ENCODE measurements around the gene TEAD1. TPM values are rescaled to one million over a fixed set of nuclear protein-coding genes. Genes with fewer than 3 reads are reported as not detected.
A peak's percentile ranks its signal among the peaks of the same experiment; 100 is the strongest.

The TEAD1 gene
- polyA plus RNA-seq, 2 of the 4 experiments (the other 2 are of a cell fraction) = 111 to 112 TPM

DNA sequence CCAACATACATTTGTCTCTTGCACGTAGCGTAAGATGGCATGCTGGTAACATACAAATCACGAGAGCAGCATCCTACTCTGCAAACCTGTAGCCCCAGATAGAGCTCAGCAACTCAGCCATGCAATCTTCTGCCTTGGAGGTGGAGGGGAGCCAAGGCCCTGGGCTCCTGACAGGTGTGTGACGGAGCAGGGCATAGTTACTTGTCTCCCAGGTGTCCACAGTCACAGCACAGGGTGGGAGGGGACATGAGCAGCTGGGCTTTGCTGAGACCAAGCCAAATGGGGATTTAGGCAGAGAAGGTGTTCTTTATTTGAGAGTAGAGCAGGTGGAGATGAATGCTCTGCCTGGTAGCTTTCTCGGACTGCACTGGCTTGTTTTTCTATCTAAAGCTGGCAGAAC is 111.7 kb downstream of the TEAD1 start (continued):
- TF ChIP-seq, protein P1, sequence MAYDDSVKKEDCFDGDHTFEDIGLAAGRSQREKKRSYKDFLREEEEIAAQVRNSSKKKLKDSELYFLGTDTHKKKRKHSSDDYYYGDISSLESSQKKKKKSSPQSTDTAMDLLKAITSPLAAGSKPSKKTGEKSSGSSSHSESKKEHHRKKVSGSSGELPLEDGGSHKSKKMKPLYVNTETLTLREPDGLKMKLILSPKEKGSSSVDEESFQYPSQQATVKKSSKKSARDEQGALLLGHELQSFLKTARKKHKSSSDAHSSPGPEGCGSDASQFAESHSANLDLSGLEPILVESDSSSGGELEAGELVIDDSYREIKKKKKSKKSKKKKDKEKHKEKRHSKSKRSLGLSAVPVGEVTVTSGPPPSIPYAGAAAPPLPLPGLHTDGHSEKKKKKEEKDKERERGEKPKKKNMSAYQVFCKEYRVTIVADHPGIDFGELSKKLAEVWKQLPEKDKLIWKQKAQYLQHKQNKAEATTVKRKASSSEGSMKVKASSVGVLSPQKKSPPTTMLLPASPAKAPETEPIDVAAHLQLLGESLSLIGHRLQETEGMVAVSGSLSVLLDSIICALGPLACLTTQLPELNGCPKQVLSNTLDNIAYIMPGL (CRISPR knock-in tag; IDR thresholded peaks at IDR 0.05; ENCODE audit: borderline replicate concordance) = no peak
- TF ChIP-seq HDAC2 (IDR thresholded peaks at IDR 0.05) = no peak
- TF ChIP-seq CHD4 (IDR thresholded peaks at IDR 0.05; ENCODE audit: borderline replicate concordance) = no peak

GRCh38 chr11:12786450-12786849 is 112.2 kb downstream of the TEAD1 start:
- Histone ChIP-seq H3K4me3 (no peak overlapping the region), H3K4me2 (no peak overlapping the region), H3K4me1 (peaks cover 59% of the 10 kb centered on the region), H3K27ac (peak overlapping the region in 1 of 2 experiments; percentile 53; a peak in 2 of 6 replicates), H3K9me3 (no peaks in the 10 kb centered on the region)
- TF ChIP-seq RNF2 (IDR thresholded peaks at IDR 0.05; ENCODE audit: borderline replicate concordance, low read depth) (no peak), E2F6 (IDR thresholded peaks at IDR 0.05; ENCODE audit: borderline replicate concordance, low read depth) (no peak), EHF (CRISPR knock-in tag; IDR thresholded peaks at IDR 0.05) (no peak), TP53 (CRISPR knock-in tag; IDR thresholded peaks at IDR 0.05) (no peak), JUN (IDR thresholded peaks at IDR 0.05) (no peak), KDM1A (IDR thresholded peaks at IDR 0.05; ENCODE audit: low read depth) (no peak), HDAC2 (IDR thresholded peaks at IDR 0.05) (no peak), RCOR1 (IDR thresholded peaks at IDR 0.05; ENCODE audit: low read depth, low read length) (no peak), MYC (IDR thresholded peaks at IDR 0.05; ENCODE audit: borderline replicate concordance, low read length) (no peak), SMC3 (IDR thresholded peaks at IDR 0.05) (no peak), FOSL2 (IDR thresholded peaks at IDR 0.05) (no peak), FOSL2 (CRISPR knock-in tag; IDR thresholded peaks at IDR 0.05) (no peak)
- DNase-seq (ENCODE audit: low read depth in 1 of 2, low spot score in 1 of 2) (no peak), FAIRE-seq (no peak), ATAC-seq (no peak)
- CTCF ChIA-PET = no interaction called here
- POLR2A ChIA-PET = no interaction called here
- WGBS (ENCODE audit: missing lambda C conversion rate) = 96% methylated on average over 4 of the region's 4 CpGs

DNA sequence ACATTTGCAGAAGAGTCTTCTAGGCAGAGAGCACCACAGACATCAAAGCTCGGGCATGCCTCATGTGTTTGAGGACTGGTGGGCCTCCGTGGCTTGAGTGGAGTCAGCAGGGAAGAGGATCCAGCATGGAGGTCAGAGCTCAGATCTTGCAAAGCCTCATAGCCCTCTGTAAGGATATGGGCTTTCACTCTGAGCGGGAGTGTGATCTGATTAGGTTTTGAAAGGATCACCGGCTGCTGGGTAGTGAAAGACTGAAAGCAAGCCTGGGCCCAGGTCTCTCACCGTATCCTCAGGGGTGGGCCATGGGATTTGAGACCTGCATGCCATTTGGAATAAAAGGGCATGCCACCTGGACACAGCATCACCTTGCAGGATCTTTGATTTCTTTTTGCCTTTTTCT is 112.7 kb downstream of the TEAD1 start:
- 87% methylated on average over 5 of the region's 5 CpGs for WGBS (ENCODE audit: missing lambda C conversion rate)
- TF ChIP-seq FOXS1 (CRISPR knock-in tag; IDR thresholded peaks at IDR 0.05) = no peak
- no peak for TF ChIP-seq CBX8 (IDR thresholded peaks at IDR 0.05)
- no peak for TF ChIP-seq USF2 (IDR thresholded peaks at IDR 0.05)
- no peak for TF ChIP-seq KDM1A (IDR thresholded peaks at IDR 0.05; ENCODE audit: low read depth)
- TF ChIP-seq CHD2 (IDR thresholded peaks at IDR 0.05; ENCODE audit: low read length, partially characterized antibody) = no peak
- no peak for TF ChIP-seq CBX2 (IDR thresholded peaks at IDR 0.05; ENCODE audit: borderline replicate concordance, low read depth)
- TF ChIP-seq PHF8 (IDR thresholded peaks at IDR 0.05; ENCODE audit: borderline replicate concordance, low read depth) = no peak
- TF ChIP-seq CHD4 (IDR thresholded peaks at IDR 0.05; ENCODE audit: borderline replicate concordance) = no peak
- TF ChIP-seq RFX5 (IDR thresholded peaks at IDR 0.05) = no peak
- no peak for TF ChIP-seq RNF2 (IDR thresholded peaks at IDR 0.05; ENCODE audit: borderline replicate concordance, low read depth)
- TF ChIP-seq NPAS2 (CRISPR knock-in tag; IDR thresholded peaks at IDR 0.05; ENCODE audit: borderline replicate concordance) = no peak
- TF ChIP-seq NR3C1 (IDR thresholded peaks at IDR 0.05) = no peak
- no peak for TF ChIP-seq CTCF (IDR thresholded peaks at IDR 0.05)
- TF ChIP-seq EHF (CRISPR knock-in tag; IDR thresholded peaks at IDR 0.05) = no peak
- TF ChIP-seq ATOH8 (CRISPR knock-in tag; IDR thresholded peaks at IDR 0.05; ENCODE audit: low read depth) = no peak
- no peak for TF ChIP-seq HOXB13 (CRISPR knock-in tag; IDR thresholded peaks at IDR 0.05; ENCODE audit: low read depth)
- TF ChIP-seq ZSCAN20 (CRISPR knock-in tag; IDR thresholded peaks at IDR 0.05) = no peak
- no peak for TF ChIP-seq MAZ (IDR thresholded peaks at IDR 0.05; ENCODE audit: borderline replicate concordance, low read depth, low read length)
- TF ChIP-seq JUN (IDR thresholded peaks at IDR 0.05) = no peak
- no peak for TF ChIP-seq POLR2AphosphoS2 (conservative IDR thresholded peaks at IDR 0.05; ENCODE audit: low read length)

More for the DNA sequence above, 112.7 kb downstream of the TEAD1 start:
- H3K4me1 ChIP-seq = peaks cover 63% of the 10 kb centered on the region
- H3K9me3 ChIP-seq = no peaks in the 10 kb centered on the region
- FAIRE-seq (no peak), DNase-seq (ENCODE audit: low read depth in 1 of 2, low spot score in 1 of 2) (no peak), ATAC-seq (peak in 1 of 2 experiments; percentile 18; a peak in 1 of 6 replicates)
- peak overlapping the region; percentile 49 for H3K4me2 ChIP-seq
- CTCF ChIA-PET = interaction anchor here (1.1 kb wide), 1 partner anchor 20 kb away, joined by 4 read pairs; no protein-coding TSS in a partner anchor
- POLR2A ChIA-PET = no interaction called here
- H3K27ac ChIP-seq = peak overlapping the region in 1 of 2 experiments; percentile 53; a peak in 3 of 6 replicates
- H3K4me3 ChIP-seq = no peak overlapping the region

Data from A549 (cell line).